Measurements from ENCODE around the gene APLP1.
"Not testable (repeated sequence)": the region's sequence is repeated elsewhere in the genome, so short reads cannot be mapped to it uniquely, and the experiment has no call there.

Gene APLP1

DNA sequence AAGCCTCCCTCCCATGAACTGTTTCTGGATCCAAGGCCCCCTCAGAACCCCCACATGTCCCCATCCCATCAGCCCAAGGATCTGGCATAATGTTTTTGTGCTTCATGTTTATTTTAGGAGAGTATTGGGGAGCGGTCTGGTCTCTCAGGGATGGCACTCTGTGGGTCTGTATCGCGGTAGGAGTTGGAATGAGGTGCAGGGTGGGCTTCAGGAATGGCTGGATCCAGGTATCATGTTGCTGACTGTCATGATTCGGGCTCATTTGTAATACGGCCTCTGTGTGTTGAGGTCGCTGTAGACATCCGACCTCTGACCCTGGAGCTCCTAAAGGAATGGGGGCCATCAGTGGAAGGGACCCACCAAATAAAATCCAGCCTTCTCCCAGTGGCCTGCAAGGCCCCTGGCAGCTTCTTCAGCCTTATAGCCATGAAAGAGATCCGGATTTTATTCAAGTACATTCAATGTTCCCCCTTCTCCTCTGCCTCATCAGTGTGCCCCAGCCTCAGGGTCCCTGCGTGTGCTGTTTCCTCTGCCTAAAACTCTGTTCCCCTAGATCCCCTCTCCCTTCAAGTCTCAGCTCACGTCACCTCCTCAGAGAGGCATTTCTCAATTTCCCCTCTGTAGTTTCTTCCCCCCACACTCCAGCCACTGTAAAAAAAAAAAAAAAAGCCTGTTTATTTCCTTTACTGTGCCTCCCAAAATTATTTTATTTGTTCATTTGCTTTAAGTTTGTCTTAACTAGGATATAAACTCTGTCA is 36.1 kb downstream of the APLP1 start:
- no peak for DNase-seq (ENCODE audit: low read depth)

DNA sequence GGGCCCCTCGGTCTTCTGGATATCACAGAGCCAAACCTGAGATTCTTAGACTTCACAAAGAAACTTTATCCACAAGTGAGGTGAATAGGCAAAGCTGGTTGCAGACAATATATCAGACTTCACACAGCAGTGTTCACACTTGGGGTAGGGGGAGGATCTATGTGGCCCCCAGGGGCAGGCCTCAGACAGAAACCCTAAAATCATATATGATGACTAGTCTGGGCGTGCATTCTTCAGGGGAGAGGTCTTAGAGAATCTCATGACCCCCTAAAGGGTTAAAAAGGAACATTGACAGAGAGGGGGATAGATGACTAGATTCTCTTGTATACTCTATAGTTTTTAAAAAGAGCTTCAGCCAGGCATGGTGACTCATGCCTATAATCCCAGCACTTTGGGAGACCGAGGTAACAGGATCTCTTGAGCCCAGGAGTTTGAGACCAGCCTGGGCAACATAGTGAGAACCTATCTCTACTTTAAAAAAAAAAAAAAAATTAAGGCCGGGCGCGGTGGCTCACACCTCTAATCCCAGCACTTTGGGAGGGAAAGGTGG is 36.9 kb downstream of the APLP1 start:
- no peak for DNase-seq (ENCODE audit: low read depth)

DNA sequence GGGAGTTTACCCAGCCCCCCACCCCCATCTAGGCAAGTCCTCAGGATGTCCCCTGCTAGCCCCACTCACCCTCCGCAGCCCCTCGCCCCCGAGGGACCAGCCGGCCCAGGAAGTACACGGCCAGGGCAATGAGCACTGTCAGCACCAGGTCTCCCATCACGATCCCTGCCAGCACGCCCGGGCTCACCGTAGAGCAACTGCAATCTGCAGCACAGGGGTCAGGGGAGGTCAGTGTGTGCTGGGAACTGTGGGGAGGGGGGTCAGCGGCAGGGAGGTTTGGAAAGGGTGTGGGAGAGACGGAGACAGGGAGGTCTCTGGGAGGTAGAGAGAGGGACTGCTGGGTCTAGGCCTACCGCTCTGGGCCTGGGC is 39.0 kb downstream of the APLP1 start:
- DNase-seq (ENCODE audit: low read depth), result no peak

DNA sequence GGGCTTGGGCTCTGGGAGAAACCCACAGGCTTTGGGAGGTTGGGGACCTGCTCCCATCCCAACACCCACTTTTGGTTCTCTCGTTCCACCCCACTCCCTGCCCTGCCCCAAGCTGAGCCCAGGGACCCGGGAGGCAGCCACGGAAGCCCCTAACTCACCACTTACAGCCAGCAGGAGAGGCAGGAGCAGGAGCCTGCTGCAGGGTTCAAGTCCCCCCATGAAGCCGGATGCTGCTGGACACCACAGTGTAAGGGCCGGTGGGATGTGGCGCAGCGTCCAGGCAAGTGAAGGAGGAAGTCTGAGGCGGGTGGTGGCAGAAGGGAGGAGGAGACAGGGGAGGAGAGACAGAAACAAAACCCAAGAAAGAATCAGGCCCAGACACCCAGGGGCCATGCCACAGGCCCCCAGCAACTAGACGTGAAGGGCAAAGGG is 39.7 kb downstream of the APLP1 start, which contains the start of gene TYROBP:
TYROBP (minus strand) TSS at position 286 of the 432 bp plus-strand sequence; CDS start at position 219, 67 bp downstream.
- DNase-seq (ENCODE audit: low read depth), result no peak

DNA sequence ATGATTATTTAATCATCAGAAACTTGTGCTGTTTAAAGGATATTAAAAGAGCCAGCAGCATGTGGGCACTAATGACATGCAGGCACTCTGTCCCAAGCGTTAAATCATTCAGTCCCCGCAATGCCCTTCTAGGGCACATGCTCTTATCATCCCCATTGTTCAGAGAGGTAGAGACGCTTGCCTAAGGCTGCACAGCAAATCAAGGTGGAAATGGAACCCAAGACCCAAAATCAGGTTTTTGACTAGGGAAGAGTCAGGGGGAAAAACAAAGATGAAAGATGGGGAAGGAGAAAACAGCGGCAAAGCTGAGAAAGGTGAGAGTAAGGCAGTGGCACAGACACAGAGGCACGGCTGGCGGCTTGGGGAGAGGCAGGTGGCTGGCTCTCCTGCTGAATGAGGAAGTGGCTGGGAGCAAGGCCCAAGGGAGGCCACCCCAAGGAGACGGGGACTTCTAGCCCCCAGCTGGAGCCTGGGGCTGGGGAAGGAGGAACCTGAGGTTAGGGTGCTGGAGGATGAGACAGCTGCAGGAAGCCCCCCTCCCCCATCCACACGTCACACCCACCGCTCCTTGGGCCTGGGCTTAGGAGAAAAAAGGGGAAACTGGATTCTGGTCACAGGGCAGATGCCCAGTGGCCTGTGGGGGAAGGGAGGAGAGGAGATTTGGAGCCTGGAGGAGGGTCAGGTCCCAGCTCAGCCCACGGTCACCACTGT is 40.8 kb downstream of the APLP1 start:
- no peak for DNase-seq (ENCODE audit: low read depth)

DNA sequence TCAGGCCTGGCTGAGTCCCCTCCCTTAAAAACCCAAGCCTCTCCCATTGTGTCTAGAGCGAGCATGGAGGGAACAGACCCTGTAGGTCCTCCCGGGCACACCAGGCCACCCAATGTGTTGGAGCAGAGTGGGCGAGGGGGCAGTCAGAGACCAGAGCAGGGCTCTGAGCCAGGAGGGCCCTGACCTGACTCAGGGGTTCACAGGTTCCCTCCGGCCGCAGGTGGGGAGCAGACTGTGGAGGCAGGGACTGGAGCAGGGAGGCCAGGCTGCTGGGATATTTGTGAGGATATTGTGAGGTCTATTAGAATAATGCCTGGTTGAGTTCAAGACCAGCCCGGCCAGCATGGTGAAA is 41.3 kb downstream of the APLP1 start:
- no peak for DNase-seq (ENCODE audit: low read depth)

DNA sequence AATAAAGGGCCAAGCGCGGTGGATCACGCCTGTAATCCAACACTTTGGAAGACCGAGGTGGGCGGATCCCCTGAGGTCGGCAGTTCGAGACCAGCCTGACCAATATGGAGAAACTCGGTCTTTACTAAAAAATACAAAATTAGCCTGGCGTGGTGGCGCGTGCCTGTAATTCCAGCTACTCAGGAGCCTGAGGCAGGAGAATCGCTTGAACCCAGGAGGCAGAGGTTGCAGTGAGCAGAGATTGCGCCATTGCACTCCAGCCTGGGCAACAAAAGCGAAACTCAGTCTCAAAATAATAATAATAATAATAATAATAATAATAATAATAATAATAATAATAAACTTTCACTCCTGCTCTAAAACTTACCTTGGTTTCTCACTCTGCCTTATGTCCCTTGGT is 42.0 kb downstream of the APLP1 start:
- not testable (repeated sequence) for DNase-seq (ENCODE audit: low read depth)

DNA sequence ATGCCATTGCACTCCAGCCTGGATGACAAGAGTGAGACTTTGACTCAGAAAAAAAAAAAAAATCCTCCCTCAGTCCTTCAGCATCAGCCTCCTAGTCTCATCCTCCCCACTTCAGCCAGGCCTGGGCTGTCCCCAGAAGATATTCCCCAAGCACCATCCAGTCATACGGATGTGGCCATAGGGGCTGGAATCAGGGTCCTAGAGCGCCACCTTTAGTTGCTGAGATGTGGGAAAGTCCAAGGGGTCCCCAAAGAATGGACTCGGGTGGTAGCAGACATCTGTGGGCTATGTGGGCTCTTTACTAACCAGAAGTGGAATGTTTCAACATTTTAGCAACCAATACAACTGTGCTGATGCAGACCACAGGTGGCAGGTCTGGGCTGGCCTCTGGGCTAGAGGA is 42.8 kb downstream of the APLP1 start:
- DNase-seq (ENCODE audit: low read depth), result no peak

DNA sequence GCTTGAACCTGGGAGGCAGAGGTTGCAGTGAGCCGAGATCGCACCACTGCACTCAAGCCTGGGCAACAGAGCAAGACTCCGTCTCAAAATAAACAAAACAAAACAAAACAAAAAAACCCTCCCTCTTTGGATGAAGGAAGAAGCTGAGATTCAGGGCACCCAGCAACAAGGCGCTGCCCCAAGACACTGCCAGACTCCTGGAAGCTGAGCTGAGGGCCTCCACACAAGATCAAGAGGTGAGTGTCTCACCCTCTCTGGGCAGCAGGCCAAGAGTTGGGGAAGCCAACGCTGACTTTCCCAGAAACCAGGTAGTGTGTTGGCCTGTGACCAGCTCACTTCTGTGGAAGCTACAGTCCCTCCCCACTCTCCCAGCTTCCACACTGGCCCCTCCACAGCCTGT is 43.4 kb downstream of the APLP1 start:
- DNase-seq (ENCODE audit: low read depth), result no peak

DNA sequence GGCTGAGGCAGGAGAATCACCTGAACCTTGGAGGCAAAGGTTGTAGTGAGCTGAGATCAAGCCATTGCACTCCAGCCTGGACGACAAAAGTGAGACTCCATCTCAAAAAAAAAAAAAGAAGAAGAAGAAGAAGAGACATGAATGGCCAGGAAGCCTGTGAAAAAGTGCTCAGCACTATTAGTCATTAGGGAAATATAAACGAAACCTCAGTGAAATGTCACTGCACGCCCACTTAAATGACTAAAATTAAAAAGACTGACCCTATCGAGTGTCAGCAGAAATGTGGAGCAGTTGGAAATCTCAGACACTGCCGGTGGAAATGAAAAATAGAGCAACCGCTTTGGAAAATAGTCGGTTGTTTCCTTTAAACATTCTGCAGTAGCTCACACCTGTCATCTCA is 45.2 kb downstream of the APLP1 start:
- DNase-seq (ENCODE audit: low read depth), result no peak

DNA sequence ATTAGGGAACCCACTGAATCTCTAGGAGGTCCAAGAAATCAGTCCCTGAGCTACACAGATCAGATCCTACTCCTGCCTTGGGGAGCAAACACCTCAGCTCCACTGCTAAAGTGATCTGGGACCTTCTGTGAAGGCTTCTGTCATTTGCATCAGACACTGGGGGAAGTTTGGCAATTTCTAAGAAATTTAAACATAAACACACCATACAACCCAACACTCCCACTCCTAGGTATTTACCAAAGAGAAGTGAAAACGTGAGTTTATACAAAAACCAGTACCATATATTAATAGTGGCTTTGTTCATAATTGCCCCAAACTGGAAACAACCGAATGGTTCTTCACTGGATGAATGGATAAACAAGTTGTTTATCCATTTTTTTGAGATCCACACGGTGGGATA is 47.1 kb downstream of the APLP1 start:
- DNase-seq (ENCODE audit: low read depth), result no peak

DNA sequence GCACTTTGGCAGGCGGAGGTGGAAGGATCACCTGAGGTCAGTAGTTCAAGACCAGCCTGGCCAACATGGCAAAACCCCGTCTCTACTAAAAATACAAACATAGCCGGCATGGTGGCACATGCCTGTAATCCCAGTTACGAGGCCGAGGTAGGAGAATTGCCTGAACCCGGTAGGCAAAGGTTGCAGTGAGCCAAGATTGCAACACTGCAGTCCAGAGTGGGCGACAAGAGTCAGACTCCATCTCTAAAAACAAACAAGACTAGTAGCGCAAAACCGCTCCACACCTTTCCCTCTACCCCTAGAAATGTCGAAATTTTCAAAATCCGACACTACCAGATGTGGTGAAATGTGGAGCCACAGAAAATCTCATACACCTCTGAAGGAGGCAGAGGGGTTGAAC is 50.9 kb downstream of the APLP1 start:
- no peak for DNase-seq (ENCODE audit: low read depth)

DNA sequence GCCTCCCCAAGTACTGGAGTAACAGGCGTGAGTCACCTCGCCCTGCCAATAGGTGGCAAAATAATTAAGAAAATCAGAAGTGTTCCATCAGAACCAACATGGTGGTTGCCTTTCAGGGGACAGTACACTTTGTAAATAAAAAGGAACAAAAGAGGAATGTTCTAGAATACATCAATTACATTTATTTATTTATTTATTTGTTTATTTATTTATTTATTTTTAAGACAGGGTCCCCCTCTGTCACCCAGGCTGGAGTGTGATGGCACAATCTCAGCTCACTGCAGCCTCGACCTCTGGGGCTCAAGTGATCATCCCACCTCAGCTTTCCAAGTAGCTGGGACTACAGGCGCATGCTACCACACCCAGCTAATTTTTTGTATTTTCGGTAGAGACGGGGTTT is 52.6 kb downstream of the APLP1 start:
- DNase-seq (ENCODE audit: low read depth), result no peak

DNA sequence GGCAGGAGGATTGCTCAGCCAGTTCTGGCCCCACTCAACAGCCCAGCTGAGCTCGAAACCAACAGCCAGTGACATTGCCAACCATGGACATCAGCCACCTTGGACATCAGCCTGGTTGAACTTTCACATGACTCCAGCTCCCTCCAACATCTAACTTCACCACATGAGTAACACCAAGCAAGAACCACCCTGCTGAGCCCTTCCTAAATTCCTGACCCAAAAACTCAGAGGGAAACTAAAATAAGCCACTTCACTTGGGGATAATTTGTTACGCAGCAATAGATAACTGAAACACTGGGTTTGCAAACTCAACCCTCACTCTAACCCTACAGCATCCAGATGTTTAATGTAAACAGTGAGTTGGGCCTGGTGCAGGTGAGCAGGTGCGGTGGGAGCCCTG is 57.1 kb downstream of the APLP1 start:
- DNase-seq (ENCODE audit: low read depth), result no peak

DNA sequence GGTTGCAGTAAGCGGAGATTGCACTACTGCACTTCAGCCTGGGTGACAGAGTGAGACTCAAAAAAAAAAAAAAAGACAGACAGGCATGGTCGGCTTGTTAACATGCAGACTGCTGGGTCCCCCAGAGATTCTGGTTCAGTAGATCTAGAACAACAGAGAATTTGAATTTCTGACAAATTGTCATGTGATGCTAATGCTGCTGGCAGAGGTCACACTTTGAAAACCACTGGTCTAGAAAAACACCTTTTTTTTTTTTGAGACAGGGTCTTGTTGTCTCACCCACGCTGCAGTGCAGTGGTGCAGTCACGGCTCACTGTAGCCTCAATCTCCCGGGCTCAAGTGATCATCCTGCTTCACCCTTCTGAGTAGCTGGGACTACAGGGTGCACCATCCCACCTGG is 60.1 kb downstream of the APLP1 start:
- DNase-seq (ENCODE audit: low read depth), result no peak
